ENCODE data around the gene TRABD2B. TPM values are rescaled to one million over a fixed set of nuclear protein-coding genes. Genes with fewer than 3 reads are reported as not detected.

TRABD2B gene
- total RNA-seq, 2 donors from 2014 or later: 2.6 to 4.3 TPM

GRCh38 chr1:47852006-47852718, 145.0 kb downstream of the TRABD2B start:
- Histone ChIP-seq H3K27me3 (no peaks in the 10 kb centered on the region), H3K27ac (no peak overlapping the region), H3K4me1 (no peaks in the 10 kb centered on the region), H3K4me3 (no peak overlapping the region), H3K9me3 (no peaks in the 10 kb centered on the region), H3K36me3 (replicated peaks in 1 of 2; ENCODE audit: insufficient read depth in 1 of 2, low read depth in 2 of 2) (no peaks in the 10 kb centered on the region)
- 86 to 91% methylated on average over 17 of the region's 17 CpGs for WGBS, 2 donors
- intact Hi-C loops (cut with DNase I): no loop called here
- no peak for ATAC-seq
- DNase-seq: peak in 1 of 4 donors; percentile 5
- TF ChIP-seq POLR2A (IDR thresholded peaks at IDR 0.05) (no peak), CTCF (IDR thresholded peaks at IDR 0.05) (no peak)

GRCh38 chr1:47850451-47850850, 146.7 kb downstream of the TRABD2B start:
- H3K4me1 ChIP-seq: no peaks in the 10 kb centered on the region
- WGBS, 2 donors: 82 to 88% methylated on average over 4 of the region's 4 CpGs
- no peak overlapping the region for H3K4me3 ChIP-seq
- ATAC-seq: no peak
- no peak for TF ChIP-seq POLR2A (IDR thresholded peaks at IDR 0.05)
- no peak for TF ChIP-seq CTCF (IDR thresholded peaks at IDR 0.05)
- no peaks in the 10 kb centered on the region for H3K36me3 ChIP-seq (replicated peaks in 1 of 2; ENCODE audit: insufficient read depth in 1 of 2, low read depth in 2 of 2)
- DNase-seq: peak in 1 of 4 donors; percentile 1
- H3K27me3 ChIP-seq: no peaks in the 10 kb centered on the region
- no peaks in the 10 kb centered on the region for H3K9me3 ChIP-seq
- intact Hi-C loops (cut with DNase I): no loop called here
- no peak overlapping the region for H3K27ac ChIP-seq

- no peaks in the 10 kb centered on the region for H3K4me1 ChIP-seq
- TF ChIP-seq POLR2A (IDR thresholded peaks at IDR 0.05): no peak
- no peak for TF ChIP-seq CTCF (IDR thresholded peaks at IDR 0.05)
- DNase-seq: peak in 1 of 4 donors; percentile 8
- H3K9me3 ChIP-seq: no peaks in the 10 kb centered on the region
- H3K27ac ChIP-seq: no peak overlapping the region
- ATAC-seq: no peak
- no peaks in the 10 kb centered on the region for H3K27me3 ChIP-seq
- no peaks in the 10 kb centered on the region for H3K36me3 ChIP-seq (replicated peaks in 1 of 2; ENCODE audit: insufficient read depth in 1 of 2, low read depth in 2 of 2)
- 87 to 96% methylated on average over 2 to 5 of the region's 5 CpGs for WGBS, 2 donors
- intact Hi-C loops (cut with DNase I): no loop called here
- H3K4me3 ChIP-seq: no peak overlapping the region
Measured at GRCh38 chr1:47849591-47850261, 147.5 kb downstream of the TRABD2B start.

- intact Hi-C loops (cut with DNase I): no loop called here
- Histone ChIP-seq H3K27ac (no peak overlapping the region), H3K4me1 (peaks cover 4% of the 10 kb centered on the region), H3K36me3 (replicated peaks in 1 of 2; ENCODE audit: insufficient read depth in 1 of 2, low read depth in 2 of 2) (no peaks in the 10 kb centered on the region), H3K4me3 (no peak overlapping the region), H3K27me3 (no peaks in the 10 kb centered on the region), H3K9me3 (no peaks in the 10 kb centered on the region)
- no peak for ATAC-seq
- 32 to 59% methylated on average over 4 of the region's 4 CpGs for WGBS, 2 donors
- TF ChIP-seq POLR2A (IDR thresholded peaks at IDR 0.05) (no peak), CTCF (IDR thresholded peaks at IDR 0.05) (no peak)
- DNase-seq: peak in 2 of 4 donors; percentile 13 to 33
Measured at GRCh38 chr1:47849005-47849521, 148.1 kb downstream of the TRABD2B start.

Data from body of pancreas (tissue), 4 donors.